HEK293 (cell line): ENCODE data around the gene SAT1.

ENCODE experiments used
- CTCF ChIP-seq: fragments of 450-650 bp; formaldehyde crosslinking; IDR thresholded peaks from 2 replicates; pipeline ENCODE4 v1.5.1; 2016; ENCODE audit warnings: missing biosample characterization, missing genetic modification characterization
- KLF16 ChIP-seq: fragments of 450-650 bp; formaldehyde crosslinking; IDR thresholded peaks from 2 replicates; pipeline ENCODE4 v1.5.1; 2017; ENCODE audit warnings: missing biosample characterization, missing genetic modification characterization
- ZNF473 ChIP-seq: fragments of 450-650 bp; formaldehyde crosslinking; IDR thresholded peaks from 2 replicates; pipeline ENCODE4 v1.5.1; 2017; ENCODE audit warnings: missing biosample characterization, missing genetic modification characterization
- ZNF639 ChIP-seq: fragments of 450-650 bp; formaldehyde crosslinking; IDR thresholded peaks from 2 replicates; pipeline ENCODE4 v1.5.1; 2016; ENCODE audit warnings: missing biosample characterization, missing genetic modification characterization
- TF ChIP-seq, protein P1 (sequence below): fragments of 450-650 bp; formaldehyde crosslinking; IDR thresholded peaks from 2 replicates; pipeline ENCODE4 v1.5.1; 2016; ENCODE audit warnings: missing biosample characterization, missing genetic modification characterization

DNA sequence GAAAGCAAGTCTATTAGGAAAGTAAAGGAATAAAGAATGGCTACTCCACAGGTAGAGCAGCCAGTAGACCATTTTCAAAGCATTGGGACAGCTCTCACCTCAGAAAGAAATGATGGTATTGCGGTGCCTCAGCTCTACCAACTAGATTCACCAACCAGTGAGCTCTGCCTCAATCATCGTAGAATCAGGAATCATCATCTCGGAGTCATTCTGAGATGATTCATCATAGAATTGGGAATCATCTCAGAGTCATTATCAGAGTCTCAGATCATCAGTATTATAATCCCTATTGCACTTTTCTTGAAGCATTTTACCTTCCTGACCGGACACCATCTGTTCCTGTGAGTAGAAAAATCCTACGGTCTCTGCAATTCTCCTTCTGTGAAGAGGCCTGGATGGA lies 17.5 kb upstream of the SAT1 start:
- TF ChIP-seq CTCF (tag by site-specific recombination), result no peak
- no peak for TF ChIP-seq KLF16 (tag by site-specific recombination)
- no peak for TF ChIP-seq ZNF473 (tag by site-specific recombination)
- TF ChIP-seq, protein P1, sequence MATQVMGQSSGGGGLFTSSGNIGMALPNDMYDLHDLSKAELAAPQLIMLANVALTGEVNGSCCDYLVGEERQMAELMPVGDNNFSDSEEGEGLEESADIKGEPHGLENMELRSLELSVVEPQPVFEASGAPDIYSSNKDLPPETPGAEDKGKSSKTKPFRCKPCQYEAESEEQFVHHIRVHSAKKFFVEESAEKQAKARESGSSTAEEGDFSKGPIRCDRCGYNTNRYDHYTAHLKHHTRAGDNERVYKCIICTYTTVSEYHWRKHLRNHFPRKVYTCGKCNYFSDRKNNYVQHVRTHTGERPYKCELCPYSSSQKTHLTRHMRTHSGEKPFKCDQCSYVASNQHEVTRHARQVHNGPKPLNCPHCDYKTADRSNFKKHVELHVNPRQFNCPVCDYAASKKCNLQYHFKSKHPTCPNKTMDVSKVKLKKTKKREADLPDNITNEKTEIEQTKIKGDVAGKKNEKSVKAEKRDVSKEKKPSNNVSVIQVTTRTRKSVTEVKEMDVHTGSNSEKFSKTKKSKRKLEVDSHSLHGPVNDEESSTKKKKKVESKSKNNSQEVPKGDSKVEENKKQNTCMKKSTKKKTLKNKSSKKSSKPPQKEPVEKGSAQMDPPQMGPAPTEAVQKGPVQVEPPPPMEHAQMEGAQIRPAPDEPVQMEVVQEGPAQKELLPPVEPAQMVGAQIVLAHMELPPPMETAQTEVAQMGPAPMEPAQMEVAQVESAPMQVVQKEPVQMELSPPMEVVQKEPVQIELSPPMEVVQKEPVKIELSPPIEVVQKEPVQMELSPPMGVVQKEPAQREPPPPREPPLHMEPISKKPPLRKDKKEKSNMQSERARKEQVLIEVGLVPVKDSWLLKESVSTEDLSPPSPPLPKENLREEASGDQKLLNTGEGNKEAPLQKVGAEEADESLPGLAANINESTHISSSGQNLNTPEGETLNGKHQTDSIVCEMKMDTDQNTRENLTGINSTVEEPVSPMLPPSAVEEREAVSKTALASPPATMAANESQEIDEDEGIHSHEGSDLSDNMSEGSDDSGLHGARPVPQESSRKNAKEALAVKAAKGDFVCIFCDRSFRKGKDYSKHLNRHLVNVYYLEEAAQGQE, result no peak
- no peak for TF ChIP-seq ZNF639 (tag by site-specific recombination)
